Measurements from ENCODE around the gene CEP120. TPM values are rescaled to one million over a fixed set of nuclear protein-coding genes. Genes with fewer than 3 reads are reported as not detected.
A peak's percentile ranks its signal among the peaks of the same experiment; 100 is the strongest.

Gene CEP120
- total and polyA plus RNA-seq, 2 of the 4 experiments (the other 2 are of a cell fraction): 6.7 to 46.1 TPM

DNA sequence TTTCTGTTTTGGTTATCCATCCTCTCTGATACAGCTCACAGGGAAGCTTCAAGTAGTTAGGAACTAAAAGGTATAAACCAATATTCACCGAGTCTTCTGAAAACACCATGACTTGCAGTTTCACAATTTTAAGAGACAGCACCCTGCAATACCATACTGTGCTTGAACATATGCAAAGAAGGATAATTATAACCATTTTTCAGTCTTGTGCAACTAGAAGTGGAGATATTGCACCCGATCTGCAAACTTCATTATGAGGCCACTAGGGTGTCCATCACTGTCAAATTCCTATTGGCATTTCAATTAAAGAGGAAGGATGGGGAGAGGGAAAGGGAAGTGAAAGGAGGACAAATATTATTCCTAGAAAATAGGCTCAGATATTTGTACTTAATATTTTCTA, 32.4 kb upstream of the CEP120 start:
- Histone ChIP-seq H2AK5ac (ENCODE audit: low read depth, low read length) (no peak overlapping the region), H3K9me3 (ENCODE audit: control insufficient read depth, insufficient read depth, low read length) (no peaks in the 10 kb centered on the region), H2BK20ac (ENCODE audit: low read depth, low read length) (no peak overlapping the region), H2BK5ac (ENCODE audit: low read depth, low read length, poor library complexity, severe bottlenecking) (no peak overlapping the region), H2BK120ac (ENCODE audit: low read depth, low read length) (no peak overlapping the region), H3K14ac (replicated peaks; ENCODE audit: low read depth, low read length) (no peak overlapping the region), H3K4me2 (ENCODE audit: low read depth, low read length) (no peak overlapping the region), H4K5ac (ENCODE audit: low read depth, low read length) (no peak overlapping the region), H3K36me3 (ENCODE audit: control insufficient read depth, insufficient read depth, low read length) (no peaks in the 10 kb centered on the region), H3K18ac (ENCODE audit: low read depth, low read length) (no peak overlapping the region), H3K9me1 (ENCODE audit: insufficient read depth, low read length) (no peaks in the 10 kb centered on the region; the same call in 1 of the 2 replicates), H3K4me3 (ENCODE audit: insufficient read depth, low read depth, low read length) (no peak overlapping the region), H4K8ac (ENCODE audit: low read depth in 2 of 2, low read length in 2 of 2) (no peak overlapping the region), H3K56ac (ENCODE audit: extremely low read depth, insufficient read depth, low read length) (no peak overlapping the region), H3K4me1 (ENCODE audit: control insufficient read depth, insufficient read depth, low read length) (peaks cover 6% of the 10 kb centered on the region), H3K79me1 (ENCODE audit: low read depth in 1 of 2, low read length in 2 of 2) (no peaks in the 10 kb centered on the region), H2AFZ (replicated peaks; ENCODE audit: low read length, poor library complexity) (no peak overlapping the region), H3K27me3 (ENCODE audit: control insufficient read depth, insufficient read depth, low read length) (no peaks in the 10 kb centered on the region), H3K23ac (ENCODE audit: low read depth, low read length) (no peak overlapping the region), H2BK15ac (ENCODE audit: low read depth, low read length) (no peak overlapping the region), H4K91ac (ENCODE audit: insufficient read depth, low read depth, low read length) (no peak overlapping the region), H4K20me1 (ENCODE audit: insufficient read depth, low read length) (no peaks in the 10 kb centered on the region), H2AK9ac (replicated peaks; ENCODE audit: low read depth, low read length, poor library complexity) (no peak overlapping the region), H3K9ac (ENCODE audit: low read depth, low read length) (no peak overlapping the region), H3K4ac (ENCODE audit: low read depth, low read length) (no peak overlapping the region), H3K27ac (ENCODE audit: insufficient read depth, low read length) (no peak overlapping the region)
- CTCF ChIA-PET: interaction anchor here (0.8 kb wide), 1 partner anchor 33 kb away, joined by 3 read pairs; the partner anchor contains the start of gene CEP120
- ATAC-seq (ENCODE audit: low read depth): no peak
- in situ Hi-C loops (cut with MboI; ENCODE audit: low sequenced_read_pairs): no loop called here
- TF ChIP-seq MAFK (IDR thresholded peaks at IDR 0.05; ENCODE audit: low read depth, low read length) (no peak), NFE2L2 (IDR thresholded peaks at IDR 0.05; ENCODE audit: low read depth, low read length) (peak; percentile 71)
- no CpG with 5 or more reads among the region's 2 CpGs for WGBS, 2 experiments (ENCODE audit: extremely low coverage in 2 of 2, insufficient read length in 1 of 2)
- BruUV-seq (replicated peaks): no TSS peak
- no peak for DNase-seq
- POLR2A ChIA-PET (ENCODE audit: unreplicated experiment): no interaction called here
- dilution Hi-C loops (cut with HindIII; ENCODE audit: low sequenced_read_pairs, unreplicated experiment): no loop called here
- intact Hi-C loops (cut with micrococcal nuclease): no loop called here

Measured in IMR-90 (cell line).